HG03175 (cell line): ENCODE measurements around the gene FAF2.

ENCODE experiments used
- ATAC-seq: cut with Tn5 transposase; IDR thresholded peaks from one replicate; pipeline ENCODE4 v1.9.1; 2021; ENCODE audit warnings: mild to moderate bottlenecking, moderate library complexity; ENCODE audit not compliant: unreplicated experiment

Gene FAF2

DNA sequence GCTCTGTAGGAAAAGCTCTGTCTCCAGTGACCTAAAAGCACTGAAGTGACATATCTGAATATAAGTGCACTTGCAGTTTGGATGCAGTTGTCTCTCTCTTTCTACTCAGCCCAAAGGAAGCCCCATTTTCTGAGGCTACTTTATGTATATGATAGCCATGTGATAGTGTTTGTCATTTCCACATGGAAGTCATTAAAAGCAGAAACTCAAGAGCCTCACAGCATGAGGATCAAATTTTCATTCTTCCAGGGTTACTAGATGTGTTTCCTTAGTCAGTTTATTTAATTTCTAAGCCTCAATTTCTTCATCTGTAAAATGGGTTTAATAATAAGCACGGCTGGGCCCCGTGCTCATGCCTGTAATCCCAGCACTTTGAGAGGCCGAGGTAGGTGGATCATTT lies 52.3 kb downstream of the FAF2 start:
- ATAC-seq: no peak

DNA sequence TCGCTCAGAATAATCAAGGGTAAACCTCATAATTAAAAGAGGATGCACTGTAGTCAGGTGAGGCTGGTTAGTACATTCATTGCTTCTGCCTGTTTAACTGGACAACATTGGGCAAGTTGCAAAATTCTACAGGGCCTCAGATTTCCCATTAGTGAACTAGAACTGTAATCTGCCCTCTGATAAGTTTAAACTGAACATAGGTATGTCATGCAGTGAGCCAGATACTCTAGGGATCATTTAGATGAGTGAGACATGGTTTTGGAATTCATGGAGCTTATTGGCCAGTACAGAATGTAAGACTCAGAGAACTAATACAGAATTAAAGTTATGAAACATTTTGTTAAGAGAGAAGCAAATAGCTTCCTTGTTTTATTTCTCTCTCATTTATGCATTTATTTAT lies 53.1 kb downstream of the FAF2 start:
- no peak for ATAC-seq

DNA sequence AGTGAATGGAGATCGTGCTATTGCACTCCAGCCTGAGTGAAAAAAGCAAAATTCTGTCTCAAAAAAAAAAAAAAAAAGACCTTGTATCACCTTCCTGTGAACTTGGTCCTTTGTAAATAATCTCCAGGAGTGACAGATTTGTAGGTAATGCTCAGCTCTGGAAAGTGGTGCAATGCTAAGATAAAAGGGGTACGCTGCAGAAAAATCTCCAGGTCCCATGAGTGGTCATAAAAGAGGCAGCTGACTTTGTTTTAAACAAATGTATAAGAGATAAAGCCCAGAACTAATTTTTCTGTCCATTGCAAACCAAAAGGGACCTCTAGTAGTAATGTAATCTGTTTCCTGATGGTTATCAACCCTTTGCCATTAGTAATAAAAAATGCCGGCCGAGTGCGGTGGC lies 55.3 kb downstream of the FAF2 start:
- ATAC-seq: no peak

DNA sequence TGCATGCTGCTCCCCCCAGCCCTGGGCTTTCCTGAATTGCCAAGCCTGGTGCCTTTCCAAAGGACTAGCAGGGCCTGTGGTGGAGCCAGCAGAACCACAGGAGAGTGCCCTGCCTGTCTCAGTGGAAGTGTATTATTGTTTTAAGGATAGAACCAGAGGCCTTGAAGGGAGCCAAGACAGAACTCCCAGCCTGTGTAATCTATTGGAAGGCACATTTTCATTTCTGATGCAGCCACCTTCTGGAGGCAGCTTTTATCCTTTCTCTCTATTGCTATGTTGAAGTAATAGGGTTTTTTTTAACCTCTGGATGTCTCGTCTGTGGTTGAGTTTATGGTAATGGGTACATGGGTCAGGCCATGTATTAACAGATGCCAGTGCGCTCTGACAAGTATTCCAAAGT lies 59.7 kb downstream of the FAF2 start:
- ATAC-seq: no peak

DNA sequence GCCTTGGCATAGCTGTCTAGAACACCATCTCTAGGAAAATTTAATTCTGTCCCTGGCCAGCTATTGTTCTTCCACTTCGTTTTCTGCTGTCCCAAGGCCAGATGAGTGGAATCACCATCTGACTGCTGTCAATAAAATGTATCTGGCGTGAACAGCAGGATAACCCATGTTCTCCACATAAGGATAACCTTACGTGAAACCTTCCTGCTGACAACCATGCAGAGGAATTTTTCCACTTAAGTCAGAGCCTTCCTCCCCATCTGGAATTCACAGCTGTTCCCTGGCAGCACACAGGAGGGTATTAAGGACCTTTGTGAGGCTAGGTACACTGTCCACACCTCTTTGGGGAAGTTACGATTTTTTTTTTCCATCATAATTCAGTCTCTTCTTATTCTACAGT lies 60.4 kb downstream of the FAF2 start:
- ATAC-seq: no peak

DNA sequence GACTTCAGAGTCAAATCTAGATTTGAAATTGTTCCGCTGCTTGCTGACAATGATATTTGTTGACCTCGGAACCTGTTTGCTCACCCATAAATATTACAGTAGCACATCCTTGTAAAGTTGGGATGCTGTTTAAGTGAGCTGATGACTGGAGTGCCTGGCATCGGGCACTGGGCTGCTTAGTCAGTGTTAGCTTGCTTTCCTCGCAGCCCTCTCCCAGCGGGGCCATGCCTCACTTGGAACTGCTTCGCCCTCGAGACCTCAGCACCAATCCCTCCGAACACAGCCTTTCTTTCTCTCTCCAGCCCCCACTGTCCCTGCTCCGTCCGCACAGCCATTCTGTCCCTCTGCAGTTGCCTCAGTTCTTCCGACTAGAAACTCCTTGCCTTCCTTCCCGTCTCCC lies 65.6 kb downstream of the FAF2 start:
- no peak for ATAC-seq

DNA sequence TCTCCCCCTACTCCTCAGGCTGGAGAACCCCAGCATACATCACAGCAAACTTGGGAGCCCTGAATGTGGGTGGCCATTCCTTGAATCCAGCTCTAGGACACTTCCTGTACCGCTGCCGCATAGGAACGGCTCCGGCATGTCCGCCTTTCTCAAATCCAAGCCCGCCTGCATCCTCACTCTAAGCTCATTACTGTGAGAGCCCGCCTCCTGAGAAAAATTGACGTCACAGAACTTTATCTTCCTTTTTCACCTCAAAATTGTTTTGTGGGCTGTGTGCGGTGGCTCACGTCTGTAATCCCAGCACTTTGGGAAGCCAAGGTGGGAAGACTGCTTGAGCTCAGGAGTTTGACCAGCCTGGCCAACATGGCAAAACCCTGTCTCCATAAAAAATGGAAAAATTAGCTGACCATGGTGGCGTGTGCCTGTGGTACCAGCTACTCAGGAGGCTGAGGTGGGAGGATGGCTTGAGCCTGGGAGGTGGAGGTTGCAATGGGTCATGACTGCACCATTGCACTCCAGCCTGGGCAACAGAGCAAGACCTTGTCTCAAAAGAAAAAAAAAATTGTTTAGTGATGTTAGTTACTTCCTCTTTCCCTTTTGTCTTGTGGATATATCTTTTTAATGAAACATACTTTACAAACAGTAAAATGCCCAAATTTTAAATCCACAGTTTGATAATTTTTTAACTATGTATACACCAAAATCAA lies 66.2 kb downstream of the FAF2 start:
- ATAC-seq: no peak

DNA sequence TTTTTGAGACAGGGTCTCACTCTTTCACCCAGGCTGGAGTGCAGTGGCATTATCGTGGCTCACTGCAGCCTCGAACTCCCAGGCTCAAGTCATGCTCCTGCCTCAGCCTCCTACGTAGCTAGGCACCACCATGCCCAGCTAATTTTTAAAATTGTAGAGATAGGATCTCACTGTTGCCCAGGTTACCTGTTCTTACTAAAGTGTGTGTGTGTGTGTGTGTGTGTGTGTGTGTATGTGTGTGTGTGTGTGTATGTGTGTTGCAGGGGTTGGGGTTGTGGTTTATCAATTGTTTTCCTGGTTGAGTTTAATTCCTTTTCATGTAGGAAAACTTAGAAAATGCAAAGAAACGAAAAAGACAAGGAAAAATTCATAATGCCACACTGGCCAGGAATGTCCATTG lies 67.2 kb downstream of the FAF2 start:
- no peak for ATAC-seq

DNA sequence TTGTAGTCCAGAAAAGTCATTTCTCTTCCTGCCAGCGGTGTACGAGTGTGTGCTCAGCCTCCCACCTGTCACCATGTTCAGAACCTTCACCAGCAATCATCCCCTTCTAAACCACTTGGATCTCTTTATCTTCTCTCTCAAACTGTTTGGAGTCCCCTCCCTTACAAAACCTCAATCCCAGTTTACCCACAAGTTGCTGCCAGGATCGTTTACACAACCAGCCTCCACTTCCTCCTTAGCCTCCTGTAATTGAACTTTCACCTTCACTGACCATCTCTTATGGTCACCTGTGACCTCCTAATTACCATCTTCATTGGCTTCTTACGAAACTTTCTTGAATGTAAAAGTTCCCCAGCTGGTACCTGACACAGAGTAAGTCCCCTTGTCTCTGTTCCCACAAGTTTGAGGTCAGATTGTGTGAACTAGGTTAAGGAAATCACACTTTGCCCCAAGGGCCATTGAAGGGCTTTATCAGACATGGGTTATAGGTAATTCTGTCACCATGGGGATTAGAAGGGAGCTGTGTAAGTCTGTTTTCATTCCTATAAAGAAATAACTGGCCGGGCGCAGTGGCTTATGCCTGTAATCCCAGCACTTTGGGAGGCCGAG lies 69.0 kb downstream of the FAF2 start:
- no peak for ATAC-seq

DNA sequence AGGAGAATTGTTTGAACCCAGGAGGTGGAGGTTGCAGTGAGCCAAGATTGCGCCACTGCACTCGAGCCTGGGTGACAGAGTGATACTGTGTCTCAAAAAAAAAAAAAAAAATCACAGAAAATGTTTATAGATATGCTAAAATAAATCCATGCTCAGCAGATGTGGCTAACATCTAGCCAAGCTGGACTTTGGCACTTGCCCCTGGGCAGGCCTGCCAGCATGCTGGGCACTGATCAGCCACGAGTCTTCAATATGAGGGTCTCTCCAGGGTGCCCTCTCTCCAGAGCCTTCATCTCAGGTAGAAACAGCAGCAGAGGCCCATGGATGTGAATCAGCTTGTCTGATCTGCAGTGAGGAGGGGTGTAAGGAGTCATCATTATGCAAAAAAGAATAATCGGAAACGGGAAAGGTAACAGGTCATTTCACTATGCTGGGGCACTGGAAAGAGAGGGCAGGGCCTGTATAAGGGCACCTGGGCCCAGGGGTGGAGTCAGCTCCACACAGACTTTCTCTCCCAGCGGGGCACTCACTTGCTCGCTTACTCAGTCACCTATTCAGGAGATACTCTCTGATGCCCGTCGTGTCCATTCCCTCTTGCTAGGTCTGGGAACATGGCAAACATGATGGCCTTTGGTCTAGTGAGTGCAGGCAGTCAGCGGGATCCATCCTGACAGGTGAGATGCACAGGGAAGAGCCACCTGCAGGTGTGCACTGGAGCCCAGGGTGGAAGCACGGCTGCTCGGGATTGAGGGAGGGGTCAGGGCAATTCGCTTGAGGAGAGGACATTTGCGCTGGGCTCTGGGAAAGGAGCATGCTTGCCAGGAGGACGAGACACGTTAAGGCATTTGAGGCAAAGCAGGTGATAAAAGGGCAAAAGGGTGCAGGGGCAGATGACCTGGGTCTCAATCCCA lies 71.9 kb downstream of the FAF2 start:
- ATAC-seq: no peak

DNA sequence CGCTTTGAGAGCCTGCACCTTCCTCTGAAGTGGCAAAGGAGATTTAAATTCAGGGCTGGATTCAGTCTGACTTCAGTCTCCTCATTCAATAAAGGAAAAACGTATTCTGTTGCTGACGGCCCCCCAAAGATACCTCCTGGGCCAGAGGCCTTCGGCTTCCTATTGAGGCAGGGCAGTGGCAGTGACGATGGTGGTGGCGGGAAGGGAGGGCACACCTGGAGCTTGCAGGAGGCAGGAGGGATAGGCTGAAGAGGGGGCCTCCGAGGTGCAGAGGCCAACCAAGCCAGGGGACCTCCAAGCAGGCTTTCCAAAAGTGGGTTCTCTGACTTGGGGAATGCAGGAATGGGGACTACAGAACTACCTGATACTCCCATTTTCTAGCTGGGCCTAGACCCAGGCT lies 73.1 kb downstream of the FAF2 start:
- ATAC-seq: no peak

DNA sequence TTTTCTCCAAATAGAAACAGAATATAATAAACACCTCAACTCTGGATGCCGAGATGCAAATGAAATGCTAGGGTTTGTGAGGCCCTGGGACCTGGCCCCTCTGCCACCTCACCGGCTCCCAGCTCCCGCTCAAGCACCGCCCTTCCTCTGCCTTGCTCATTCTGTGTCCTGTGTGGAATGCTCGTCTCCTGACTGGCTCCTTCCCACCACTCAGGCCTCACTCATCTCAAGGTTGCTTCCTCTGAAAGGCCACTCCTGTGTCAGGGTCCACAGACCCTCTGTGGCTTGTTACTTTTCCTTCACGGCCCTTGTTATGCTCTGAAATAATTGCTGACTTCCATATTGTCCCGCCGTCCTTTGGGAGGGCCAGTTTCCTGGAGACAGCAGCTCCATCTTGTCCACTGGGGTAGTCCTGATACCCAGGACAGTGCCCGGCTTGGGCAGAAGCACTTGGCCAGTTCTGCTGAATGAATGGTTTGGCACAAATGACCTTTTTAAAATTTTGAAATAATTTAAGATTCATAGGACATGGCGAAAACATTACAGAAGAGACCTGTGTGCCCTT lies 73.6 kb downstream of the FAF2 start:
- no peak for ATAC-seq

DNA sequence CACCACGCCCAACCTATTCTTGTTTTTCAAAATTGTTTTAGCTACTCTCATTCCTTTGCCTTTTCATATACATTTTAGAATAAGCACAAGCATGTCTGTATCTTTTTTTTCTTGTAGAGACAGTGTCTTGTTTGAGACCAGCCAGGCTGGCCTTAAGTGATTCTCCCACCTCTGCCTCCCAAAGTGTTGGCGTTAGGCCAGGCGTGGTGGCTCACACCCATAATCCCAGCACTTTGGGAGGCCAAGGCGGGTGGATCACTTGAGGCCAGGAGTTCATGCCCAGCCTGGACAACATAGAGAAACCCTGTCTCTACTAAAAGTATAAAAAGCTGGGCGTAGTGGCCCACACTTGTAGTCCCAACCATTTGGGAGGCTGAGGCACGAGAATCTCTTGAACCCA lies 76.0 kb downstream of the FAF2 start:
- ATAC-seq: no peak

DNA sequence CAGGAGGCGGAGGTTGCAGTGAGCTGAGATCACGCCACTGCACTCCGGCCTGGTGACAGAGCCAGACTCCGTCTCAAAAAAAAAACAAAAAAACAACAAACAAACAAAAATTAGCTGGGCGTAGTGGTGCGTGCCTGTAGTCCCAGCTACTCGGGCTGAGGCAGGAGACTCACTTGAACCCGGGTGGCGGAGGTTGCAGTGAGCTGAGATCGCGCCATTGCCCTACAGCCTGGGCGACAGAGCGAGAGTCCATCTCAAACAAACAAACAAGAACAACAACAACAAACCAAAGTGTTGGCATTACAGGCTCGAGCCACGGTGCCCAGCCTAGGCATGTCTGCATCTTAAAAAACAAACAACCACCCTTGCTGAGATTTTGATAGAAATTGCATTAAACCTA lies 76.8 kb downstream of the FAF2 start:
- no peak for ATAC-seq

DNA sequence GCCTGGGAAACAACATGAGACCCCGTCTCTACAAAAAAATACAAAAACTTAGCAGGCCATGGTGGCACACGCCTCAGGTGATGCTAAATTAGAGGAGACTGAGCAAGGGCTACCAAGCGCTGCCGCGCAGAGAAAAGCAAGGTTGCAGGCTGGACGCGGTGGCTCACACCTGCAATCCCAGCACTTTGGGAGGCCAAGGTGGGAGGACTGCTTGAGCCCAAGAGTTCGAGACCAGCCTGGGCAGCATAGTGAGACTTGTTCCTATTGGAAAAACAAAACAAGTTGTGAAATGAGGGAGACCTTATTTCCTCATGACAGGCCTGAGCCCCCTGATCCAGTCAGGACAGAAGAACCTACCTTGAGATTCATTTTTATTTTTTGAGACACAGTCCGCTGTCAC lies 77.5 kb downstream of the FAF2 start:
- no peak for ATAC-seq

DNA sequence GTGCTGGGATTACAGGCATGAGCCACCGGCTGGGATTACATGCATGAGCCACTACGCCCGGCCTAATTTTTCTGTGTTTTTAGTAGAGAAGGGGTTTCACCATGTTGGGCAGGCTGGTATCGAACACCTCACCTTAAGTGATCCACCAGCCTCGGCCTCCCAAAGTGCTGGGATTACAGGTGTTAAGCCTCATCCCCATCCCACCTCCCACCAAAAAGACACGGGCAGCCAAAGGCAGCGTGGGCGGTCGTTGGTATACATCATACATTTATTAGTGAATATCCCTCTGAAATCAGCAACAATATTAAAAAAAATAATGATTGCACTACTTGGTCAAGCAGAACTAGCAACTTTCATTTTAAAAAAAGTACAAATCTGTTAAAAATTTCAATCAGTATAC lies 78.3 kb downstream of the FAF2 start:
- no peak for ATAC-seq

DNA sequence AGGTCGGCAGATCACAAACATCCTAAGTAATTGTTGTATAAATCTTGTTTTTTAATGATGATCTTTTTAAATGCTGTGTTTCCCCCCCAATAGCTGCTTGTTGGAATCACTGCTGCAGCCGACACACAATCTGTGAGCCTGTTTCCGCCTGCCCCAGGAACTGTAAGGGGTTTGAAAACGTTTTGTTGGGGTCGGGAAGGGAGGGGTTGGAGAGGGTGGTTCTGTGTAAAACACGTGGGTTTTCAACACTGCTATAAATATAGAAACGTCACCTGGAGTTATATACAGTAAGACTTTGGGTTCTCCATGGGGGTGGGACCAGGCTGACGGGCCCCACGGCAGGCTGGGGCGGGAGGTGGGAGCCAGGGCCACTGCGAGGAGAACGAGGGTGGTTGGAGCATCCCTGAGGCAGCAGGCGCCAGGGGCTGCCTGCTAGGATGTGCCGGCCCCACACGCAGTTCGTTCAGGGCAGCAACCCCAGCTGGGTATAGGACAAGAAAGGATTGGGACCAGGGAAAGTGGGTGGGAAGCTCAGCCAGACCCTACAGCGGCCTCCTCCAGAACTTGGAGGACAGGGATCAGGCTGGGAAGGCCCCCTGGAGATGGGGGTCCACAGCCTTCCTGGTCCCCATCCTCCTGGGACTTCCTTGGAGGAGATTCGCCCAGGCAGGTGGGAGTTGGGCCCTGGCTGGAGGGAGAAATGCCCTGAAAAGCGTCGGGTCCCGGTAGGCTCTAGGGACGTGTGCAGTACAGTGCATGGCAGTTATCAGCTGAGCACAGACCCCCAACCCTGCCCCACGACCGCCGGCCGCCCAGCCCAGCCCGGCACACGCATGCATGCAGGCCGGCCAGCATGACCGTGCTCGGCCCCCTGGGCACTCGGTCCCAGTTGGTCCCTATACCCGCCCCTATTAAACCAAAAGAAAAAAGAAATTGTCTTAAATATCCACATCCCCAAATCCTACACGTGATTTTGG lies 79.3 kb downstream of the FAF2 start:
- ATAC-seq: no peak

DNA sequence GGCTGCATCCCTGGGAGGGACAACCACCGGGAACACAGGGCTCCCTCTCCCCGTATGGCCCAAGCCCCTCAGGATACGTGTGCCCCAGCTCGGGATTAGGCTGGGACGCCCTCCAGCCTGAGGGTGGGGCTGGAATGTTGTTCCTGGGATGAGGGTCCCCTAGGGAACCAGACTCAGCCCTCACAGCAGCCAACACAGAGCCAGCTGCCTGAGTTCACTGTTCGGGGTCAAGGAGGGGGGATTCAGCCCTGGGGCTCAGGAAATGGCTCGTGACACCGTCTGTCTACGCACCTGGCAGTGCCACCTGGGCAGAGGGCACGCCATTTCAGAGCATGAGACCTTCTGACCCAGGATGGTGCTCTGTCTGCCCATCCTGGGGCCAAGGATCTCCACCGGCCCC lies 80.1 kb downstream of the FAF2 start:
- no peak for ATAC-seq

DNA sequence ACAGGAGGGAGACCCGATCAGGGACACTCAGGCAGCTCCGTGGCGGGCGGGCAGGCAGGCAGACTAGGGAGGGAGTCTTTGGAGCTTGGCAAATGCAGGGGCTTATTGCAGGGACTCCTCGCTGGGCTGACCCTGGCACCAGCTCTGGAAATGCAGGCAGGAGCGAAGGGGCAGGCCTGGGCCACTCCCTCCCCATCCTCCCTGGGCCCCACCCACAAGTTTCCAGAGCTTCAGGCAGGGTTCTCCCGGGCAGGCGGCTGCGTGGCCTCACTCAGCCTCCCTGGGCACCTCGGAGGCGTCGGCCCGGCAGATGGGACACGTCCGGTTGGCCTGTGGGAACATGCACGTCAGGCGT lies 80.6 kb downstream of the FAF2 start:
- ATAC-seq: no peak

DNA sequence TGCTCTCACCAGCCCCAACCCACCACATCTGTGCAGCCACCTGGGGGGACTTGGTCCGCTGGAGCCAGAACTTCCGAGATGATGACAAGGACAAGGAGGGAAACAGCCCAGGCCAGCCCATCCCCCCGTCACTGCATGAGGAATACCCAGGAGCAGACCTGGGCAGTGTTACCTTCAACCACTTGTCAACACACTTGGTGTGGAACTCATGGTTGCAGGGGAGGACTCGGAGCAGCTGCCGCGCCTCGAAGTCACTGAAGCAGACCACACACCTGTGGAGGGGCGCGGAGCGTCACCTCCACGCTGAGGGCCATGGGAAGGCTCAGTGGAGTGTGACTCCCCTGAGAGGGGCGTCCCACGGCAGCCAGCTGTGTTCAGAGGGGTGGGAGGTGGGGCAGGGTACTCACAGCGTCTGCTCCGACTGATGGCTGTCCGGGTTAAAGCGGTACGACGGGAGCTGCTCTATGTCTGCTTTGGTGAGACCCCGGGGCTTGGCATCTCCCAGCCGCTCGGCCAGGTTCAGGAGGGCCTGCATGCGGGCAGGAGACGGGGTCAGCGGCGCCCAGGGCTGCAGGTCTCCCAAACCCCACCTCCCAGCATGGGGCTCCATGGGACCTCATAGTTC lies 81.0 kb downstream of the FAF2 start:
- ATAC-seq: no peak
